A673 (cell line): ENCODE data around the gene FAM227B. TPM values are rescaled to one million over a fixed set of nuclear protein-coding genes. Genes with fewer than 3 reads are reported as not detected.

ENCODE experiments used
- BruUV-seq: library from RNA; stranded (reverse); fragments of 400-500 nt; replicated peaks from 2 replicates; lab custom pipeline; 2021; lab: Mats Ljungman, UMichigan
- CTCF ChIA-PET: fragments of 300-600 bp; sonication (Branson Sonifier 250); formaldehyde crosslinking; loops from one replicate; lab custom pipeline; 2022; ENCODE audit warnings: antibody characterized with exemption; lab: Charles Lee
- POLR2A ChIA-PET: fragments of 300-600 bp; sonication (Branson Sonifier 250); formaldehyde crosslinking; loops from one replicate; lab custom pipeline; 2022; ENCODE audit warnings: antibody characterized with exemption; ENCODE audit not compliant: low non-redundant PET; lab: Charles Lee
- DNase-seq: peaks from one replicate; pipeline ENCODE4 v3.0.0-alpha.2; 2015; ENCODE audit warnings: low spot score
- H3K27ac ChIP-seq: fragments of 200-600 bp; sonication (generic); 2 replicates; pipeline ENCODE4 v1.5.1; 2016; ENCODE audit warnings: mixed run types, low read depth, mild to moderate bottlenecking, mixed read lengths, antibody characterized with exemption, low read length; ENCODE audit not compliant: poor library complexity, severe bottlenecking
- H3K27me3 ChIP-seq: fragments of 200-600 bp; sonication (generic); replicated peaks from 2 replicates; pipeline ENCODE4 v1.6.1; 2017; ENCODE audit warnings: mixed run types, low read depth, mild to moderate bottlenecking, mixed read lengths, antibody characterized with exemption, low read length; ENCODE audit not compliant: insufficient read depth, poor library complexity
- H3K36me3 ChIP-seq: fragments of 200-600 bp; sonication (generic); 2 replicates; pipeline ENCODE4 v1.6.1; 2016; ENCODE audit warnings: mixed run types, mild to moderate bottlenecking, mixed read lengths, antibody characterized with exemption, low read length; ENCODE audit not compliant: insufficient read depth, poor library complexity, severe bottlenecking
- H3K4me1 ChIP-seq: fragments of 200-600 bp; sonication (generic); 2 replicates; pipeline ENCODE4 v1.6.1; 2017; ENCODE audit warnings: mixed run types, mild to moderate bottlenecking, mixed read lengths, antibody characterized with exemption, low read length; ENCODE audit not compliant: insufficient read depth, poor library complexity, severe bottlenecking
- H3K4me3 ChIP-seq: fragments of 200-600 bp; sonication (generic); 2 replicates; pipeline ENCODE4 v1.5.1; 2016; ENCODE audit warnings: low read depth, mixed run types, mild to moderate bottlenecking, mixed read lengths, low read length; ENCODE audit not compliant: poor library complexity, severe bottlenecking
- H3K9me3 ChIP-seq: fragments of 200-600 bp; sonication (generic); 2 replicates; pipeline ENCODE4 v1.6.1; 2016; ENCODE audit warnings: mixed run types, low read depth, mild to moderate bottlenecking, mixed read lengths, antibody characterized with exemption, low read length; ENCODE audit not compliant: poor library complexity, severe bottlenecking
- CTCF ChIP-seq: fragments of 300-800, 200-600 bp; sonication (generic); conservative IDR thresholded peaks from 2 replicates; pipeline ENCODE4 v1.5.1; 2017; ENCODE audit warnings: low read depth, mild to moderate bottlenecking, antibody characterized with exemption, low read length, moderate library complexity, mixed read lengths
- EZH2 ChIP-seq: fragments of 200-600 bp; sonication (generic); IDR thresholded peaks from 2 replicates; pipeline ENCODE4 v1.6.1; 2017; ENCODE audit warnings: borderline replicate concordance, low read depth, mild to moderate bottlenecking, mixed read lengths, antibody characterized with exemption, low read length; ENCODE audit not compliant: poor library complexity, severe bottlenecking
- intact Hi-C: fragments of 100-400 bp; cut with micrococcal nuclease; formaldehyde crosslinking; loops from one replicate; pipeline ENCODE4 v1.10.0; 2022; ENCODE audit not compliant: unreplicated experiment
- total RNA-seq: library from RNA; stranded (reverse); gene quantifications from 2 replicates; pipeline ENCODE4 v1.2.3, GENCODE V29; 2021

Gene FAM227B
- total RNA-seq, 1 experiment from 2014 or later: 2.3 TPM

DNA sequence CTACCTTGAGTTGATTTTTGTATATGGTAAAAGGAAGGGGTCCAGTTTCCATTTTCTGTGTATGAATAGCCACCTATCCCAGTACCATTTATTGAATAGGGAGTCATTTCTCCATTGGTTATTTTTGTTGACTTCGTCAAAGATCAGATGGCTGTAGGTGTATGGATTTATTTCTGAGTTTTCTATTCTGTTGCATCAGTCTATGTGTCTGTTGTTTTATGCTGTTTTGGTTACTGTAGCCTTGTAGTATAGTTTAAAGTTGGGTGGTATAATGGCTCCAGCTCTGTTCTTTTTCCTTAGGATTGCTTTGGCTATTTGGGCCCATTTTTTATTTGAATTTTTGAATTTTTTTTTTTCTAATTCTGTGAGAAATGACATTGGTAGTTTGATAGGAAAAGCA, 323.0 kb downstream of the FAM227B start:
- Histone ChIP-seq H3K27ac (no peak overlapping the region), H3K36me3 (no peaks in the 10 kb centered on the region), H3K27me3 (no peaks in the 10 kb centered on the region), H3K9me3 (no peaks in the 10 kb centered on the region), H3K4me1 (no peaks in the 10 kb centered on the region), H3K4me3 (no peak overlapping the region)
- POLR2A ChIA-PET: no interaction called here
- intact Hi-C loops: no loop called here
- no peak for DNase-seq
- BruUV-seq: no TSS peak
- CTCF ChIA-PET: no interaction called here
- TF ChIP-seq EZH2 (no peak), CTCF (no peak)

GRCh38 chr15:49296258-49296657, 324.4 kb downstream of the FAM227B start:
- BruUV-seq: no TSS peak
- TF ChIP-seq CTCF: no peak
- TF ChIP-seq EZH2: no peak
- H3K36me3 ChIP-seq: no peaks in the 10 kb centered on the region
- H3K4me3 ChIP-seq: no peak overlapping the region
- no peaks in the 10 kb centered on the region for H3K27me3 ChIP-seq
- peaks cover 8% of the 10 kb centered on the region for H3K4me1 ChIP-seq
- no peak overlapping the region for H3K27ac ChIP-seq
- intact Hi-C loops: no loop called here
- no peak for DNase-seq
- POLR2A ChIA-PET: no interaction called here
- CTCF ChIA-PET: no interaction called here
- no peaks in the 10 kb centered on the region for H3K9me3 ChIP-seq

- Histone ChIP-seq H3K27ac (no peak overlapping the region), H3K36me3 (no peaks in the 10 kb centered on the region), H3K27me3 (no peaks in the 10 kb centered on the region), H3K4me1 (peaks cover 13% of the 10 kb centered on the region), H3K4me3 (no peak overlapping the region), H3K9me3 (no peaks in the 10 kb centered on the region)
- DNase-seq: no peak
- BruUV-seq: no TSS peak
- CTCF ChIA-PET: no interaction called here
- intact Hi-C loops: no loop called here
- no peak for TF ChIP-seq EZH2
- TF ChIP-seq CTCF: no peak
- POLR2A ChIA-PET: no interaction called here
These were observed 326.7 kb downstream of the FAM227B start for GRCh38 chr15:49293941-49294340.
